GM19468 (cell line): ENCODE results near the gene COL19A1.

Source experiments
- ATAC-seq: cut with Tn5 transposase; IDR thresholded peaks from one replicate; pipeline ENCODE4 v1.9.1; 2021; ENCODE audit warnings: mild to moderate bottlenecking, moderate library complexity, moderate number of reproducible peaks; ENCODE audit not compliant: unreplicated experiment; ENCODE audit errors: extremely low read depth

COL19A1 gene

DNA sequence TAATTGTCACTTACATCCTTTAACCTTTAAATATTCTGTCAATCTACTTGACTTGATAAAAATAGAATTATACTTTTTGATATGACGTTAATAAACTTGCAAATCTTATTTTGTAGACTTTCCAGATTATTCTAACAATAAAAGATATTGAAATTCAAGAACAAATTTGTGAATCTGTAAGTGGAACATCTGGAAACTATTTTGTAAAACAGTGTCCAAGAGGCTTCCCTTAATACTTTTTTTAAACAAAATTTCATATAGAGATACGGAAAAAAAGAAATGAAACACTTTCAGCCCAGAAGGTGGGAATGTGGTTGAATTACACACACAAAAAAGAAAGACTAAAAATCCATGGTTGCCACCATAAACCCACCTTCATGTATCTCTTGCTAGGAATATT is 174.4 kb downstream of the COL19A1 start:
- no peak for ATAC-seq

DNA sequence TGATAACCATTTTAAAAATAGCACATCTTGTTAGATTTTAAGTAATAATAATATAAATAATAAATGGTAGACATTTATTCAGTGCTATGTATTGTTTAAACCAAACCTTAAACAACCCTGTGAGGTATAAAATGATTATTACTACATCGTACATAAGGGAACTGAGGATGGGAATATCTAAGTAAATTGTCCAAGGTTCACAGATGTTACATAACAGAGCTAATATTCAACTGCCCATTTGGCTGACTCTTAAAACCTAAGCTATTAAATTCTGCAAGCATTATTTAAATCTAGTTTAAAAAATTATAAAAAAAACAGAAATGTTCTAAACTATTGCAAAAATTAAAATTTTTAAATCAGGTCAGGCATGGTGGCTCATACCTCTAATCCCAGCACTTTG is 175.1 kb downstream of the COL19A1 start:
- no peak for ATAC-seq

DNA sequence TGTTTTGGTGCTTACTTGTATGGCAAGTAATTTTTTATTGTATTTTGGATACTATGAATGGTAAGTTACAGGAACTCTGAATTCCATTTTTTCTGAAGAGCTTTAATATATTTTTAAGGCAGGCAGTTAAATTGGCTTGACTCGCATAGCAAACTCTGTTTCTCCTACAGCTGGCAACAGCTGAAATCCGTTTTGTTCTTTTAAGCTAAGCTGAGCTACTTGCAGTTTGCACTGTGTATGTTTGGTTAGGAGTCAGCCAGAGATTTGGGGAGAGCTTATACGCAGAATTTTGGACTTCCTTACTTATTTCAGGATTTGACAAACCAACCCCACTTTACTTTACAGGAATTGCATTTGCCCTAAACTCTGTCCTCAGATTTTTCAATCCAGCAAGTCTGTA is 179.1 kb downstream of the COL19A1 start:
- no peak for ATAC-seq

DNA sequence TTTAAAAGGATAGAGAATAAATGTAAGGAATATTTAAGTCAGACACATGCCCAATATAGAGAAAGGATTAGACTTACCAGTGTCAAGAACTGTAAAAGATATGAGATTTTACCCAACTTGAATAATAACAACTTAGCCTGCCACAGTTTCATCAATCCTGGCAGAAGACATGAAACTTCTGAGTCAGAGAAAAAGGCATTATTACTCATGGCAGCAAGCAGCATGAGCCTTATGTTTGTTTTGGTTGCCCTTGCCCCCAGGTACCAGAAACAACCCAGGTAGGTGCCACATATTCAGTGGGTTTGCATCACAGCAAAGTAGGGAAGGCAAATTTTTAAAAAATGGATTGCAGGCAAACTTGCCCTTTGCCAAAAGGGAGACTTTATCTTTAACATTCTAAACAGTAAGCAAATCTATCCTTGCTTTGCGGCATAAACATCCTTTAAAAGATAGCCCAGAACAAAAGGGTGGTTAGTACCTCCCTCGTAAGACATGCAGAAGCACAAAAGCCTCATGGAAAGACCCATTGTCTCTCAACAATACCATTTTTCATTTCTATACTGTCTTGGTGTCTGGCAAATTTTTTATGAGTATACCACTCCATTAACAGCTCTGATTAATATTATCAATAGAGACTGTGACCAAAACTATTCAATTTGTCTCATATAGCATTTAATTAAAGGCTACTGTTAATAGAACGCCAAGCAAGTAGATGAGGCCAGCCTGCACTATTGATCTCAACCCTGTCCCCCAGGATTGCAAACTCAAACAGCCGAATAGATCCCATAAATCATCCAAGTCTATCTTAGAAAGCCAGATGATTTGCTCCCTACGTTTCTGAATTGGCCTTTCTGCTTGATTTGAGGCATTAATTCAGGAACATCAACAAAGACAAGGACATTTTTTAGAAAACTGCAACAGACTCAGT is 185.1 kb downstream of the COL19A1 start:
- ATAC-seq = no peak

DNA sequence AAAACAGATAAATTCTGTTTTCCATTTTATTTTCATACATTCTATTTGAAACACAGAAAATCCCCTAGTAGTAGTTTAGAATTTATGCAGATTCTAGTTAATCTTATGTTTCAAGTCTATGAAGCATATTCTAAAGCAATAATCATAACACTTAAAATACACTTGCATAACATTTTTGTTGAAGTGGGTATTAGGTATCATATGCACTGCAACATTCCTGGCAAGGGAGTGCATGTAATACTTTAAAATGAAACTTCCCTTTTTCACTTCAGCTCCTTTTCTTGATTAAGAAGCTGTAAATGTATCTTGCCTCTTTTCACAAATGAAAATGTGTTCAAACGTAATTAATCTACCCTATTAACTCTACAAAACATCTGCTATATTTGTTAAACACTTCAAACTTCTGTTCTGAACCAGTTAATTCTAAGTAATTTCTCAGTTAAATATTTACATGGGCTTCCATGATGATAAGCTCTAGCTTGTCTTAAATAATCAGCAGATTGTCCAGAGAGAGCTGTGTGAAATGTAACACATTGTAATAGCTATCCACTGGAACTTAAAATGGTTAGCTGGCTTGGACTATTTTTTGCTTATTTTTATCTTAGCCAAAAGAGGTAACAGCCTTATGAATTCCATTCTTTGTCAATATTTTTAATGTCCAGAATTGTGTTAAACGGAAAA is 192.8 kb downstream of the COL19A1 start:
- no peak for ATAC-seq

DNA sequence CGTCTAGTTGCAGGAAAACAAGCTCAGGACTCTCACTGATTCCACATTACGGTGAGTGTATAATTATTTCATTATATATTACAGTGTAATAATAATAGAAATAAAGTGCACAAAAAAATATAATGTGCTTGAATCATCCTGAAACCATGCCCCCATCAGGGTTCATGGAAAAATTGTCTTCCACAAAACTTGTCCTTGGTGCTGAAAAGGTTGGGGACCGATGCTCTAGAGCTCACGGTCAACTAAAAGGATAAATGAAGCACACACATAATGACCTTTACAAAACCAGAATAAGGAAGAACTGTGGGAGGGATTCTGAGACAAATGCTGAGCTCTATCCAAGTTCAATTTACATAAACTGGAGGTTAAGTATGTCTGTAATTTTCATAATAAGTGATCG is 194.3 kb downstream of the COL19A1 start:
- no peak for ATAC-seq

DNA sequence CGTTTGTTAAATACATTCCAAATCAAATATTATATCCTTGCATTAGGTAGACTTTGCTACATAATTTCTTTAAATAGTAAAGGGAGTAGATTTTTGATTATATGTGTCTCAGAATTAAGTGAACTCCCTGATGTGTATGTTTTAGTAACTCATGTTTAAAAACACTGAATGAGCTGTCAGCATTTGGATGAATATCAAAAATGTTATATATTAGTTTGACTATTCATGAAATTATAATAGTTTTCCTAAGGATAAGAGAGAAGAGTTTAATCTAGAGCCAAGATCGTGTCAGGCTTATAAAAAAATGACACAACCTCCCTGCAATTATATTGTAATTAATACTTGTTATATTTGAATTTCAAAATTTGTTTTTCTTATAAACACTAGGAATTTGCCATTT is 195.2 kb downstream of the COL19A1 start:
- ATAC-seq = no peak

DNA sequence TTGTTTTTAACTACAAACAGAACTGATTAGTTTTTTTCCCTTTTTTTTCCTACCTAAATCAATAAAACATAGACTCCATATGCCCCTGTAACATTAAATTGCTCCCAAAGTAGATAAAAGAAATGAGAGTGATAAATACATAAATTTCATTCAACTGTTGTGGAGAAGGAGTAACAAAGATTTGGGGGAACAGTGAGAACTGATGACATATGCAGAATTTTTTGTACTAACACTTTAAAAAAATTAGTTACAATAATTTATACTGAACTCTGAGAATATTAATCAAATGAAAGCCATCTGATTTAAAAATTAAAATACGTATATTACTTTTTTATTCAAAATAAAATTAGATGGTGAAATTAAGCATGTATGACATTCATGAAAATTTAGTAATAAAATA is 195.7 kb downstream of the COL19A1 start:
- ATAC-seq = no peak

DNA sequence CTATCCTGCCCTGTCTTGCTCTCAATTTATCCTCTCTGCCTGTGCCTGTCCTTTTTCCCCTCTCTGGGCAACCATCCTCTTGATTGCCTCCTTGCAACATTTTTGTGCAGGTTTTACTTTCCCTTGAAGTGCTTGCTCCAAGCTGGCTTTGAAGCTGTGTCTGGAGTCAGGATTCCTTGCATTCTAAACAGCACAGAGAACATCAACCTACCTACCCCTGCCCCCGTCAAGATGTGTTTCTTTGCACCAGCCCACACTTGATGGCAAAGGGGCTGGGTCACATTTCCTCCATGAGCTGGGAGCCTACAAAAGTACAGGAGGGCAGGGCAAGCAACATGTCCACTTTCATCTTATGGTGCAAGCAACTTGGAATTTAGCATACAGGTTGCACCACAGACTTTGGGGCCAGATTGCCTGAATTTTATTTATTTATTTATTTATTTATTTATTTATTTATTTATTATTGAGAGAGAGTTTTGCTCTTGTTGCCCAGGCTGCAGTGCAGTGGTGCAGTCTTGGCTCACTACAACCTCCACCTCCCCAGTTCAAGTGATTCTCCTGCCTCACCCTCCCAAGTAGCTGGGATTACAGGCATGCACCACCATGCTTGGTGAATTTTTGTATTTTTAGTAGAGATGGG is 206.3 kb downstream of the COL19A1 start:
- no peak for ATAC-seq

DNA sequence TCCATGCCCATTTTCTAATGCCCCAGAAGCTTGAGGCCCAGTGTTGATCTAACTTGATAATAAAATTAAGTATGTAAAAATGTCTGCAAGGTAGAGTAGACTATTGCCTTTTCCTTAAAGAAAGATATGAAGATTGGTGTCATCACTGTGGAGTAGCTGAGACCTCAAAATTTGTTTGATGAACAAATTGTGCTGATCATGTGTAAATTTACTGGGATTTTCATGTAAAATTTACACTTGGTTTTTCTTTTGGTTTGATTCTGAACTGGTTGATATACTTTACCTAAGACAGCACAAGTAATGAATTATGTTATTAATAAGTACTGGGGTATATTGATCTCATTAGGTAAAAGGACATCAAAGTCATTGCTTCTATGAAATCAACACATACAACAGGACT is 207.3 kb downstream of the COL19A1 start:
- no peak for ATAC-seq

DNA sequence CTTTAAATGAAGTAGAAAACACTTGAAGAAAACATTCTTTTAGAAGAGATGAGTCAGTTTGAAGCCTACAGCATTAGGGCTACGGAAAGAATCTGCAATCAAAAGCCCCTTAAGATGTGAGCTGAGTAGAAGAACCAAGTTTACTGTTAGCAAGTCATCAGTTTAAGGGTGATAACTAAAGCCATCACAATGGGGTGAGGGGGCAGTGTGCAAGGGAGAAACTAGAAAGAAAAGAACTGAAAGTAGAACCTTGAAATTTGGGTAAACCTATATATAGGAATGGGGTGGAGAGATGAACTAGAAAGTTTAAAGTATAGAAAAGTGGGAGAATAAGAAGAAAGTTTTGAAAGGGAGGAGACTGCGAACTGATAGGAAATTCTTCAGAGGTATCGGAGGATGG is 212.9 kb downstream of the COL19A1 start:
- no peak for ATAC-seq

DNA sequence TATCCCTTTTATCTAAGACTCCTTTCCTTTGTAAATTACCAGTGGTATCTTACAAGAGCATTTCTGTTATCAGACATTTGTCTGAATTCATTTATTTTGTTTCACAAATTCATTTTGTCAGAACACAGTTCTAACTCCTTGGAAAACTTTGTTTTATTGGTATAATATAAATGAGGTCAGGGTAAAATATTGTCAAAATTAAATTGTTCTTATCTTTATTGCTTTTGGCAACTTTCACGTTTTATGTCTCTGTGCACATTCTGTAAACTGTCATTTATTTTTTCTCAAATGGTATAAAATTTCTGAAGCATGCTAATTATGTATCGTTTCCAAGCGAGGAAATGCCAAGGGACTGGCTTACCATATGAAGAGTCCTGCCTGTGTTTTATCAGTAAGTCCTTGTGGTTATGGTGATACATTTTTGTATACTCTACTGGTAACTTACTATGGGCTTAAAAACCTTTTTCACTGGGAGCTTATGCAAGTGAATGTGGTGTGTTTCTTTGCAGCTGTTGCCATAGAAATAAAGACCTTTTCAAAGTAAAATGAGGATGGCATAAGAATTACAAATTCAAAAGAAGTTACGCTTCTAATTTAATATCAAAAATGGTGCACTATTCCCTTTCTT is 214.2 kb downstream of the COL19A1 start:
- ATAC-seq = no peak

DNA sequence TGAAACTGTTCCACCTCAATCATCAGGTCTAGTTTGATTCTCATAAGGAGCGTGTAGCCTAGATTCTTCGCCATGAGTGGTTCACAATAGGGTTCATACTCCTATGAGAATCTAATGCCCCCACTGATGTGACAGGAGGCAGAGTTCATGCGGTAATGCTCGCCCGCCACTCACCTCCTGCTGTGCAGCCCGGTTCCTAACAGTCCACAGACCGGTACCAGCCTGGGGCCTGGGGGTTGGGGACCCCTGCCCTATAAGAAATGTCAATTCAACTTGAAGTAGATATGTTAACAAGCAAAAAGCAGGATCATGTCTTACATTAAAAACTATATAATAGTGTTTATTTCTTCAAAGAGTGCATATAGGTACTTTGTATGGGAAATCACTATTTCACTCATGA is 216.5 kb downstream of the COL19A1 start:
- no peak for ATAC-seq

DNA sequence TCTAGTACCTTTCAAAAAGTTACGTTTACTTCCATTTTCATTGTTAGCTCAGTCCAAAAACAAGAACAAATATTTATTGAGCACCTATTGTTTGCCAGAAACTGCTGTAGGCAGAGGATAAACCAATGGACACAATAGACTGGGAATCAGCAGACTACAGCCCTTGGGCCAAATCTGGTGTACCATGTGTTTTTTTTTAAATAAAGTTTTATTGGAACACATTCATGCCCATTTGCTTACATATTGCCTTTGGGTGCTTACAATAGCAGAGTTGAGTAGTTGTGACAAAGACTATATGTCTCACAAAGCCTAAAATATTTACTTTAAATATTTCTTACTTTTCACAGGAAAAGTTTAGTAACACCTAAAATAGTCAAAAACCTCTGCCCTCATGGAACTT is 220.4 kb downstream of the COL19A1 start:
- ATAC-seq = no peak

DNA sequence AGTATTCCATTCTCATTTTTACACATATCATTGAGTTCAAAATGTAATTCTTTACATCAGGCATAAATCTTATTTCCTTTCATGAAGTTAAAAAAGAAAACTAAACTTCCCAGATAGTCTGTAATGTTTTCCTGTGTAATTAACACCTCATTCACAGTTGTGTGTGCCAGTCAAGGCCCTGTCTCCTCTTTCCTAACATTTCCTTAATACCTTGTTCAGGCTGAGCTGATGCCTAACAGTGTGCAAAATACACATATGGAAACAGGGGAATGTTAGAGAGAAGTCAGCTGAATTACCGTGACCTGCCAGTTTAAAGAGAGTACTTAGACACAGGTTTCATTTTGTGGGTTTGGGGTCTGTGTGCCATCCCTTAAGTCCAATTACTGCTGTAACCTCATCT is 227.8 kb downstream of the COL19A1 start:
- ATAC-seq = no peak

DNA sequence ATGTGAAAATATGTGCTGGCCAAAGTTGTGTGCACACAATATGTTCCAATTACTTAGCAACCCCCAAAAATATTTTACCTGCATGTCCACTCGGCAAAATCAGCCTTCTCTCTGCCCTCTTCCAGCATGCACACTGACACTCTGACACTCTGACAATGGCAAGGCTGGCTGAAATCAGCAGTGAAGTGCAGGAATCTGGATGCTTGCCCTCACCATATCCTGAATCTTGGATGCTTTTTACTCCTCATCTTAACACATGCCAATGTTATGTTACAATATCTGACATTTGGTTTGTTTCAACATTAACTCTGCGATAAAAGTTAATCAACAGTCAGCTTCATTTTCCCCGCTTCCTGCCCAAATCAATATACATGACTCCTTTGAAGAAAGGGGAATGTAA is 233.4 kb downstream of the COL19A1 start:
- ATAC-seq = no peak

DNA sequence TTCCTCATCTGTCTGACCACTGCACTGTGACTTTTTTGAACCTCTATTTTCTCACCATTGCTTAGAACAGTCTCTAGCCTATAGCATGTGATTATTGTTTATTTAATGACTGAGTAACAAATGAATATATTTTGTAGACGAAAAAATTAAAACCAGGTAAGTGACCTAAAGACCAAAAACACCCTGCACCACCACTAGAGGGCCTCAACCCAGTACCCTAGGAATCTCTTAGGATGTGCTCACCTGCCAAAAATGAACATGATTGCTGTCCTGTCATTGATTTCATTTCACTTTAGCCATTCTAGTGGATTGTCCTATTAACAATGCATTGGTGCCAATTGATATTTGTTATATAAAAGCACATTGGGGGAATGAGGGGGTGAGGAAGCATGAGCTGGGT is 237.4 kb downstream of the COL19A1 start:
- ATAC-seq = no peak

DNA sequence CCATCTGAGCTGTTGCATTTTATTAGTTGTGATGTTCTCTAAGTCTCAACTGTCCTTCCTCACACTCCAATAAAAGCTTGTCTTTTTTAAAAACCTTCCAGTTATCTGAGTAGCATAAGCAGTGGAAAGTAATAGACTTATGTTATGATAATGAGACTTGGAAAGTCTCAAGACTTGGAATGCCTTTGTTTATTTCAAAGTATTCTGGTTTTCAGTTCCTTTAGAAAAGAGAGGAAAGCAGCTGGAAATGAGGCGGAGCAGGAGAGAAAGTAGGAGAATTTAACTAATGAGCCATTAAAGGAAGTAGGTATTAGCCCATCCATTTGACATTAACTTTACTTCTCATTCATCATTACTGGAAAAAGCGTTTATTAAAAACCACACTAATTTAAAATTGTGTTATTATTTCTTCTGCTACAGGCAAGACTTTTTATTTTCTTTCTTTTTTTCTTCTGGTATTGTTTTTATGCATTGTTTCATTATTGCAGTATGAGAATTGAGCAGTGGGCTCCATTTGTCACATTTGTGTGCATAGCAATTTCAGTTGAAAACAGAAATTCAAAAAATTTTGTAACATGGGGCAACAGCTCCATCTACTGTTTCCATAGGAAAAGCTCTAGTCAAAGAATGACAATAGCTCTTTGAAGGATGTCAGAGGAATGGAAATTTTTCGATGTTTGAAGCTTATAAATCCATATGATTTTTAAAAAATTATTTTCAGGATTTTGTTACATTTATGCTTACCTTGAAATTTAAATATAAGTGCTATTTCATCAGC is 241.7 kb downstream of the COL19A1 start:
- ATAC-seq = peak; percentile 29

DNA sequence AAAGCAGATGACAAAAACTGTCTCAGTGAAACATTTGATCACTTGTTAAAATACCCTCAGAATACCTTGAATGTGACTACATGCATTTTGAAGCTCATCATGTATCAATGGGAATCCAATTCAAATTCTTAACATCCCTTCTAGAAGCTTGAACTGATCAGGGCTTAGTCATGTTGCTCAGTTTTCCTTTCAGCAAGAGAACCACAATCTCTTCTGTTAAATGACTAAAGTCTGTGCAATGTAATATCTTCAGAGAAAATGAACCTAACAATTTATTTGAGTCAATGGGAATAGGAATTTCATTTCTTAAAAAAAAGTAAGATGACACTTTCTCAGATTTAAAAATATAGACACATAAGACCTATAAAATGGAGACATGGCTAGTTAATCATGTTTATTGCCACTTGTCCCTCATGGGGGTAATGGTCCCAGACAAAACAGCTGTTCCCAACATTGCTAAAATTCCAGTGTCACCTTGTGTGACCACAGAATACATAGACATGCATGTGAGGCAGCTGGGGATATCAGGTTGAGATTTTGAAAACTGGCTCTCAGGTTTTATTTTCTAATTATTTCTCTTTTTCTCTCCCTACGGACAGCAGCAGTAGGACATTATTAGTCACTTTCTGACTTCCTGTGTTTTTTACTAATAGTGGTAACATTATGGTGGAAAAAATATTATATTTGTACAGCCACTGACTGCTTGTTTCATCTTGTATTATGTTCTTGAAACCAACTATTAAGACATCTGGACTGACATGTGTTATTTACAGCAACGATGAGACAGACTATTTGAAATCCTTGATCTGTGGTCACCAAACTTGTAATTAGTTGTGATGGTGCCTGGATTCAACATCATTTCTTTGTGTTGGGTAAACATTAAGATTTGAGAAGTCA is 244.0 kb downstream of the COL19A1 start:
- ATAC-seq = no peak
